CD4-positive, alpha-beta T cell (primary cell): ENCODE measurements around the gene ERC2. TPM values are rescaled to one million over a fixed set of nuclear protein-coding genes. Genes with fewer than 3 reads are reported as not detected.

Experiments
- ATAC-seq: fragments of 200-7000 bp; cut with Tn5 transposase; one replicate; pipeline ENCODE4 v1.10.0; 2022; ENCODE audit warnings: mild to moderate bottlenecking; ENCODE audit not compliant: poor library complexity
- CTCF ChIA-PET: fragments of 350-600 bp; sonication (Branson Sonifier 250); formaldehyde crosslinking; loops from one replicate; lab custom pipeline; 2021; ENCODE audit warnings: antibody characterized with exemption, inconsistent platforms; lab: Charles Lee
- POLR2A ChIA-PET: fragments of 350-600 bp; sonication (Branson Sonifier 250); formaldehyde crosslinking; loops from one replicate; lab custom pipeline; 2021; ENCODE audit warnings: antibody characterized with exemption, inconsistent platforms; lab: Charles Lee
- DNase-seq, 14 experiments: peaks; one replicate each; pipeline ENCODE4 v3.0.0-alpha.2; 2013 to 2020; ENCODE audit warnings: mixed read lengths in 2 of 14
- H3K27ac ChIP-seq, 2 donors: one replicate each; pipeline versions ENCODE4 v1.5.1 to v1.7.0; 2013; ENCODE audit warnings: low read length in 2 of 2, low read depth in 1 of 2, mild to moderate bottlenecking in 1 of 2
- H3K27me3 ChIP-seq, 2 experiments: 1 replicate in 1 of 2; 2 replicates in 1 of 2; pipeline versions ENCODE4 v1.6.1 to v1.7.0; 2013; ENCODE audit warnings: low read length in 2 of 2, control low read depth in 1 of 2, mild to moderate bottlenecking in 1 of 2, moderate library complexity in 1 of 2; ENCODE audit not compliant: insufficient read depth in 2 of 2, control insufficient read depth in 1 of 2
- H3K36me3 ChIP-seq: one replicate; pipeline ENCODE4 v1.6.1; 2013; ENCODE audit warnings: low read length, control low read depth; ENCODE audit not compliant: insufficient read depth
- H3K4me1 ChIP-seq: one replicate; pipeline ENCODE4 v1.6.1; 2013; ENCODE audit warnings: low read length, control low read depth; ENCODE audit not compliant: insufficient read depth
- H3K4me3 ChIP-seq: one replicate; pipeline ENCODE4 v1.5.1; 2013; ENCODE audit warnings: mild to moderate bottlenecking, low read length, moderate library complexity
- H3K9me3 ChIP-seq, 2 experiments: 1 replicate in 1 of 2; 2 replicates in 1 of 2; pipeline versions ENCODE4 v1.6.1 to v1.7.0; 2013; ENCODE audit warnings: low read length in 2 of 2, mild to moderate bottlenecking in 2 of 2, control low read depth in 1 of 2, moderate library complexity in 1 of 2; ENCODE audit not compliant: control insufficient read depth in 1 of 2, insufficient read depth in 1 of 2
- H3K27ac Mint-ChIP-seq: one replicate; pipeline ENCODE4 v1.8.0; 2020; ENCODE audit warnings: mixed read lengths
- H3K27me3 Mint-ChIP-seq: one replicate; pipeline ENCODE4 v1.8.0; 2021; ENCODE audit warnings: mixed read lengths
- H3K36me3 Mint-ChIP-seq: one replicate; pipeline ENCODE4 v1.8.0; 2021; ENCODE audit warnings: low read depth, mixed read lengths
- H3K4me1 Mint-ChIP-seq: one replicate; pipeline ENCODE4 v1.8.0; 2021; ENCODE audit warnings: low read depth, mixed read lengths
- H3K4me3 Mint-ChIP-seq: one replicate; pipeline ENCODE4 v1.8.0; 2020; ENCODE audit warnings: mild to moderate bottlenecking, mixed read lengths
- H3K9me3 Mint-ChIP-seq: one replicate; pipeline ENCODE4 v1.8.0; 2020; ENCODE audit warnings: mixed read lengths
- intact Hi-C, 2 experiments: fragments of 100-400 bp; cut with DNase I in 1 of 2; cut with micrococcal nuclease in 1 of 2; formaldehyde crosslinking; loops; one replicate each; pipeline versions ENCODE4 v1.15.1 to v1.9.0; 2023 to 2025; cut with DNase I, micrococcal nuclease
- total RNA-seq, 174 experiments: library from RNA in 2 of 174; stranded (reverse) in 2 of 174; gene quantifications; one replicate each; pipeline ENCODE4 v1.2.3 and lab custom pipeline; 2021 to 2026
- TF ChIP-seq, protein P1 (sequence below): fragments of 200-600 bp; IDR thresholded peaks from one replicate; pipeline ENCODE4 v1.8.0; 2022; ENCODE audit warnings: antibody characterized with exemption, mild to moderate bottlenecking

The ERC2 gene
- total RNA-seq, 2 experiments from 2014 or later, result not detected

DNA sequence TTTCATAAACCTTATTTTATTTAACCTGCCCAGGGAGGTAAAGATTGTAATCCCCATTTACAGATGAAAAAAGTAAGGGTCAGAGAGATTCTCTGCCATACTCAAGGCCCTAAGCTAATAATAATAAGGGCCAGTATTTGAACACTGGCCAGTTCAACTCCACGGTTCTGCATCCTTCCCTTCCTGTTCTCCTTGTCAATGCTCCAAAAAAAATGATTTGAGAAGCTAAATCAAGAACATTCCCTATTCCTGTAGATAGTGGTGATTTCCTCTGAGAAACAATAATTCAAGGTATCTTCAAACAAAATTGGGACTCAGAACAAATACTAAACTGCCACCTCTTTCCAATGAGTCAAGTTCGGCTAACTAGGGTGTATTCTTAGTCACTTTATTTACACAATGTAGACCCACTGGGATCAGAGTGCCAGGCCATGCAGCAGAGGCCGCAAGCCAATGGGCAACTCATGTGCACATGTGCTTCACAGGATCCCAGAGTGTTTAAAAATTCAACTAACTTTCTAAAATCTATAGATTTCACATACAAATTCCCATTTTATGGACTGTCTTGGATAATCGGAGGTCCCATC, 521.6 kb downstream of the ERC2 start:
- CTCF ChIA-PET, result interaction anchor here (1.2 kb wide), 1 partner anchor 10 kb away, joined by 3 read pairs; no protein-coding TSS in a partner anchor
- Mint-ChIP-seq H3K36me3 (no peaks in the 10 kb centered on the region), H3K4me3 (no peak overlapping the region), H3K9me3 (peaks cover 4% of the 10 kb centered on the region), H3K27ac (no peak overlapping the region), H3K4me1 (no peaks in the 10 kb centered on the region), H3K27me3 (peaks cover 7% of the 10 kb centered on the region)
- Histone ChIP-seq H3K4me3 (no peak overlapping the region), H3K4me1 (no peaks in the 10 kb centered on the region), H3K27ac (no peak overlapping the region), H3K27me3 (no peaks in the 10 kb centered on the region), H3K9me3 (no peaks in the 10 kb centered on the region), H3K36me3 (no peaks in the 10 kb centered on the region)
- TF ChIP-seq, protein P1, sequence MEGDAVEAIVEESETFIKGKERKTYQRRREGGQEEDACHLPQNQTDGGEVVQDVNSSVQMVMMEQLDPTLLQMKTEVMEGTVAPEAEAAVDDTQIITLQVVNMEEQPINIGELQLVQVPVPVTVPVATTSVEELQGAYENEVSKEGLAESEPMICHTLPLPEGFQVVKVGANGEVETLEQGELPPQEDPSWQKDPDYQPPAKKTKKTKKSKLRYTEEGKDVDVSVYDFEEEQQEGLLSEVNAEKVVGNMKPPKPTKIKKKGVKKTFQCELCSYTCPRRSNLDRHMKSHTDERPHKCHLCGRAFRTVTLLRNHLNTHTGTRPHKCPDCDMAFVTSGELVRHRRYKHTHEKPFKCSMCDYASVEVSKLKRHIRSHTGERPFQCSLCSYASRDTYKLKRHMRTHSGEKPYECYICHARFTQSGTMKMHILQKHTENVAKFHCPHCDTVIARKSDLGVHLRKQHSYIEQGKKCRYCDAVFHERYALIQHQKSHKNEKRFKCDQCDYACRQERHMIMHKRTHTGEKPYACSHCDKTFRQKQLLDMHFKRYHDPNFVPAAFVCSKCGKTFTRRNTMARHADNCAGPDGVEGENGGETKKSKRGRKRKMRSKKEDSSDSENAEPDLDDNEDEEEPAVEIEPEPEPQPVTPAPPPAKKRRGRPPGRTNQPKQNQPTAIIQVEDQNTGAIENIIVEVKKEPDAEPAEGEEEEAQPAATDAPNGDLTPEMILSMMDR, result no peak
- ATAC-seq (no peak), DNase-seq (no peak)
- intact Hi-C loops, result no loop called here
- POLR2A ChIA-PET, result no interaction called here

DNA sequence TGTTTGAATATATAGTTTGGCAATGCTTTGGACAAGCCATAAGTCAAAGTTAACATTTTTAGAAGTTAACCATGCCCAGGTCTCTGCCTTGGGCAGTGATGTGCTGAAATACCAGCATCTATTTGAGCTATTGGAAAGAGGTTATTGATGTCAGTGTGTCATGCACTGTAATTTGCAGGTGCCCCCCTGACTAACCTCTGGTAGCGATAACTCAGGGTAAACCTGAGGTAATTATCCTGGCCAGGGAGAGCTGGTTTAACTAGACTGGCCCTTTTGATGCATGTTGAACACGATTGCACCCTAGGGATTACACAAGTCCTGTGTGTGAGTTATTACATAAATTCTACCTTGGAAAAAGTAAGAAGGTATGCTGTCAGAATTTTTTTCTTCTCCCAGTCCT, 525.4 kb downstream of the ERC2 start:
- Histone ChIP-seq H3K4me3 (no peak overlapping the region), H3K4me1 (no peaks in the 10 kb centered on the region), H3K9me3 (no peaks in the 10 kb centered on the region), H3K36me3 (no peaks in the 10 kb centered on the region), H3K27me3 (no peaks in the 10 kb centered on the region), H3K27ac (no peak overlapping the region)
- H3K27ac Mint-ChIP-seq, result no peak overlapping the region
- CTCF ChIA-PET, result no interaction called here
- H3K27me3 Mint-ChIP-seq, result peaks cover 7% of the 10 kb centered on the region
- no peak overlapping the region for H3K4me3 Mint-ChIP-seq
- POLR2A ChIA-PET, result no interaction called here
- no peaks in the 10 kb centered on the region for H3K4me1 Mint-ChIP-seq
- H3K9me3 Mint-ChIP-seq, result peaks cover 2% of the 10 kb centered on the region
- DNase-seq (no peak), ATAC-seq (no peak)
- intact Hi-C loops, result no loop called here
- H3K36me3 Mint-ChIP-seq, result no peaks in the 10 kb centered on the region
- TF ChIP-seq, protein P1, result no peak

DNA sequence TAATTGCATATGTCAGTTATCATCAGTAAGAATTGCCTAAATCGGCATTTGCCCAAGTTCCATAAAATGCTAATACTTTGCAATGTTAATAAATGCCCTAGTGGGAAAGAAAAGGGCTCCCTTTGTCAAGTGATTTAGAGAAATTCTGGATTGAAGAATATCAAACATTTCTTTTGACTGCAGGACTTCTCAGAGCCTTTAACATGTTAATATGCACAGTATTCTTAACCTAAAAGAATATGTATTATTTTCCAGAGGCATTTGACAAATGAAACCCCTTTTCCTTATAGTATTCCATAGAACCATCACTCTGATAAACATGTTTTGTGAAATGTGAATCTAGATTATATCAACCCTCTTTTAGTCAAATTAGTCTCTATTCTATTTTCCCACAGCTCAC, 529.0 kb downstream of the ERC2 start:
- TF ChIP-seq, protein P1, result no peak
- CTCF ChIA-PET, result no interaction called here

More for the DNA sequence above, 529.0 kb downstream of the ERC2 start:
- Histone ChIP-seq H3K27ac (no peak overlapping the region), H3K4me1 (no peaks in the 10 kb centered on the region), H3K9me3 (no peaks in the 10 kb centered on the region), H3K27me3 (no peaks in the 10 kb centered on the region), H3K36me3 (no peaks in the 10 kb centered on the region), H3K4me3 (no peak overlapping the region)
- Mint-ChIP-seq H3K4me1 (no peaks in the 10 kb centered on the region), H3K27me3 (peaks cover 4% of the 10 kb centered on the region), H3K36me3 (no peaks in the 10 kb centered on the region), H3K27ac (no peak overlapping the region), H3K9me3 (no peaks in the 10 kb centered on the region), H3K4me3 (no peak overlapping the region)
- ATAC-seq (no peak), DNase-seq (no peak)
- POLR2A ChIA-PET, result no interaction called here
- intact Hi-C loops, result no loop called here
